Skeletal muscle satellite cell (primary cell): ENCODE results near the gene CBFA2T2.
"Not testable (repeated sequence)": the region's sequence is repeated elsewhere in the genome, so short reads cannot be mapped to it uniquely, and the experiment has no call there.

ENCODE experiments used
- H3K27me3 ChIP-seq: 2 replicates; pipeline ENCODE4 v1.7.0; 2013; ENCODE audit warnings: low read length; ENCODE audit not compliant: control insufficient read depth, insufficient read depth
- H3K36me3 ChIP-seq: 2 replicates; pipeline ENCODE4 v1.7.0; 2013; ENCODE audit warnings: mild to moderate bottlenecking, control low read depth, low read length; ENCODE audit not compliant: insufficient read depth
- H3K4me1 ChIP-seq: 2 replicates; pipeline ENCODE4 v1.7.0; 2013; ENCODE audit warnings: low read length; ENCODE audit not compliant: control insufficient read depth, insufficient read depth
- H3K4me2 ChIP-seq: 2 replicates; pipeline ENCODE4 v1.7.0; 2013; ENCODE audit warnings: mild to moderate bottlenecking, low read length
- H3K4me3 ChIP-seq: 2 replicates; pipeline ENCODE4 v1.7.0; 2013; ENCODE audit warnings: low read length
- H3K9ac ChIP-seq: 2 replicates; pipeline ENCODE4 v1.7.0; 2013; ENCODE audit warnings: mild to moderate bottlenecking, low read depth, low read length, moderate library complexity
- H3K9me3 ChIP-seq: replicated peaks from 2 replicates; pipeline ENCODE4 v1.7.0; 2013; ENCODE audit warnings: mild to moderate bottlenecking, control low read depth, low read length

The CBFA2T2 gene

DNA sequence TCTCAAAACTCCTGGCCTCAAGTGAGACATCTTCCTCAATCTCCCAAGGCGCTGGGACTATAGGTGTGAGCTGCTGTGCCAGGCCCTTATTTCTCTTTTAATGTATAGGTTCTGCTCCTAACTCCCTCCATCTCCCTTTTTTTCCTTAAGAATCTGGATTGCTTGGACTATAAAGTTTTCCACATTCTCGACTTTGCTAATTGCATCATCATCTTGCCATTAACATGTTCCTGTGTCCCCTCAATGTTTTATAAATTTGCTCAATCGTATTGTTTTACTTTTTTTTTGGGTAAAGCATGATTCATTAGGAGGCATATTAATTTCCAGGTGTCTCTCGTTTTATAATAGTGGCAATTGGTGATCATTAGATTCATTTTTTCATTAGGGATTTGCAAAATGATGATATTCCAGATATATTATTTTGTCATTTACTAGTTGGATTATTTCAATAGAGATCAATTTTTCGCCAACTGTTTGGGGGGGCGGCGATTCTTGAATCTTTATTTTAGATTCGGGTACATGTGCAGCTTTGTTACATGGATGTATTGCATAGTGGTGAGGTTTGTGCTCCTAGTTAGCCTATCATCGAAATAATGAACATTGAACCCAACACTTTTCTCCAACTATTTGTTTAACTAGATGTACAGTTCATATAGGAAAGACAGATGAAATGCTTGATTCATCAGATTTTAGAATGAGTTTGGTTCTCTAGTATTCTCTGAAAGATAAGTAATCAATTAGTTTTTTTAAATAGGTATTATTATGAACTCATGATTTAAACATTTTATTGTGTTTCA is 68.7 kb downstream of the CBFA2T2 start:
- Histone ChIP-seq H3K4me2 (no peak overlapping the region), H3K27me3 (no peaks in the 10 kb centered on the region), H3K36me3 (no peaks in the 10 kb centered on the region), H3K4me1 (peaks cover 21% of the 10 kb centered on the region), H3K4me3 (no peak overlapping the region), H3K9me3 (no peaks in the 10 kb centered on the region), H3K9ac (no peak overlapping the region)

- H3K4me2 ChIP-seq, result no peak overlapping the region
- H3K36me3 ChIP-seq, result no peaks in the 10 kb centered on the region
- H3K4me1 ChIP-seq, result peaks cover 21% of the 10 kb centered on the region
- H3K4me3 ChIP-seq, result no peak overlapping the region
- H3K9ac ChIP-seq, result no peak overlapping the region
- H3K9me3 ChIP-seq, result no peaks in the 10 kb centered on the region
- no peaks in the 10 kb centered on the region for H3K27me3 ChIP-seq
Observed at GRCh38 chr20:33559212-33559611, 69.3 kb downstream of the CBFA2T2 start.

DNA sequence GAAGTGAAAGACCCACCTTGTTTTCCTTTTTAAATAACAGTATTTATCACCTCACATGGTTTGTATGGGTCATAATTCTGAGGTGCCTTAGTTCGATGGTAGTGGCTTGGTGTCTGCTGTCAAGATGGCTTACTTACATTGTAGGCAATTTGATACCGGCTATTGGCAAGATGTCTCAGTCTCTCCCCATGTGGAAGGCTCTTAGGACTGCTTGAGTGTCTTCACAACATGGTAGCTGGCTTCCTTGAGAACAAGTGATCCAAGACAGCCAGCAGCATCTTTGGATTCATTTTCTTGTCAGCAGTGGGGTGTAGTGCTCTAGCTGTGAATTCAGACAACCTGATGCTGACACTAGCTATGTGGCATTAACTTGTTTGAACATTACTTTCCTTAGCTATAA is 70.1 kb downstream of the CBFA2T2 start:
- Histone ChIP-seq H3K4me1 (peaks cover 16% of the 10 kb centered on the region), H3K4me3 (no peak overlapping the region), H3K9ac (no peak overlapping the region), H3K4me2 (no peak overlapping the region), H3K27me3 (no peaks in the 10 kb centered on the region), H3K9me3 (no peaks in the 10 kb centered on the region), H3K36me3 (no peaks in the 10 kb centered on the region)

GRCh38 chr20:33561053-33561452 is 71.2 kb downstream of the CBFA2T2 start:
- H3K4me3 ChIP-seq, H3K4me1 ChIP-seq, H3K9ac ChIP-seq, H3K27me3 ChIP-seq, H3K4me2 ChIP-seq, H3K36me3 ChIP-seq, H3K9me3 ChIP-seq: not testable (repeated sequence)

GRCh38 chr20:33561692-33562601 is 72.1 kb downstream of the CBFA2T2 start:
- H3K4me2 ChIP-seq, result peak overlapping the region; percentile 23
- peaks cover 9% of the 10 kb centered on the region for H3K4me1 ChIP-seq
- H3K27me3 ChIP-seq, result no peaks in the 10 kb centered on the region
- H3K9ac ChIP-seq, result no peak overlapping the region
- no peaks in the 10 kb centered on the region for H3K9me3 ChIP-seq
- no peak overlapping the region for H3K4me3 ChIP-seq
- H3K36me3 ChIP-seq, result no peaks in the 10 kb centered on the region

GRCh38 chr20:33563788-33564187 is 73.9 kb downstream of the CBFA2T2 start:
- no peaks in the 10 kb centered on the region for H3K36me3 ChIP-seq
- no peak overlapping the region for H3K9ac ChIP-seq
- no peaks in the 10 kb centered on the region for H3K9me3 ChIP-seq
- H3K4me1 ChIP-seq, result peaks cover 9% of the 10 kb centered on the region
- H3K27me3 ChIP-seq, result no peaks in the 10 kb centered on the region
- H3K4me2 ChIP-seq, result no peak overlapping the region
- H3K4me3 ChIP-seq, result no peak overlapping the region

GRCh38 chr20:33566781-33567603 is 77.1 kb downstream of the CBFA2T2 start:
- Histone ChIP-seq H3K9ac (no peak overlapping the region), H3K36me3 (no peaks in the 10 kb centered on the region), H3K4me1 (peaks cover 5% of the 10 kb centered on the region), H3K4me2 (no peak overlapping the region), H3K9me3 (no peaks in the 10 kb centered on the region), H3K4me3 (no peak overlapping the region), H3K27me3 (no peaks in the 10 kb centered on the region)

DNA sequence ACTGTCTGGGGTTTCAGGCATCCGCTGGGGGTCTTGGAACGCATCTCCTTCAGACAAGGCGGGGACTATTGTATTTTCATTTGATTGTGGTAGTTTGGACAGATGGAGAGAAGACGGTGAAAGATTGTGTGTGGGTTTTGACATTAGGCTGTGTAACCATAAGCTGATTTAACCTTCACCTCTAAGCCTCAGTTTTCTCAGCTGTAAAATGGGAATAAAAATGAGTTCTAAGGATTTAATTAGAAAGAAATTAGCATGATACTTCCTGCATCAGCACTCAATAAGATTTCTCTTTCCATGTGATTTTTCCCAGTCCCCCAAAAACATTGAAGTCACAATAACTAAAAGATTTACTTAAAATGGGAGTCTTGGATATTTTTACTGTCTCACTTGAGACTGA is 78.1 kb downstream of the CBFA2T2 start:
- Histone ChIP-seq H3K9ac (no peak overlapping the region), H3K36me3 (no peaks in the 10 kb centered on the region), H3K27me3 (no peaks in the 10 kb centered on the region), H3K4me2 (no peak overlapping the region), H3K4me3 (no peak overlapping the region), H3K4me1 (no peaks in the 10 kb centered on the region), H3K9me3 (no peaks in the 10 kb centered on the region)

- Histone ChIP-seq H3K27me3 (no peaks in the 10 kb centered on the region), H3K9ac (no peak overlapping the region), H3K9me3 (no peaks in the 10 kb centered on the region), H3K4me2 (no peak overlapping the region), H3K4me1 (no peaks in the 10 kb centered on the region), H3K36me3 (no peaks in the 10 kb centered on the region), H3K4me3 (no peak overlapping the region)
Observed at GRCh38 chr20:33568378-33568777, 78.5 kb downstream of the CBFA2T2 start.

DNA sequence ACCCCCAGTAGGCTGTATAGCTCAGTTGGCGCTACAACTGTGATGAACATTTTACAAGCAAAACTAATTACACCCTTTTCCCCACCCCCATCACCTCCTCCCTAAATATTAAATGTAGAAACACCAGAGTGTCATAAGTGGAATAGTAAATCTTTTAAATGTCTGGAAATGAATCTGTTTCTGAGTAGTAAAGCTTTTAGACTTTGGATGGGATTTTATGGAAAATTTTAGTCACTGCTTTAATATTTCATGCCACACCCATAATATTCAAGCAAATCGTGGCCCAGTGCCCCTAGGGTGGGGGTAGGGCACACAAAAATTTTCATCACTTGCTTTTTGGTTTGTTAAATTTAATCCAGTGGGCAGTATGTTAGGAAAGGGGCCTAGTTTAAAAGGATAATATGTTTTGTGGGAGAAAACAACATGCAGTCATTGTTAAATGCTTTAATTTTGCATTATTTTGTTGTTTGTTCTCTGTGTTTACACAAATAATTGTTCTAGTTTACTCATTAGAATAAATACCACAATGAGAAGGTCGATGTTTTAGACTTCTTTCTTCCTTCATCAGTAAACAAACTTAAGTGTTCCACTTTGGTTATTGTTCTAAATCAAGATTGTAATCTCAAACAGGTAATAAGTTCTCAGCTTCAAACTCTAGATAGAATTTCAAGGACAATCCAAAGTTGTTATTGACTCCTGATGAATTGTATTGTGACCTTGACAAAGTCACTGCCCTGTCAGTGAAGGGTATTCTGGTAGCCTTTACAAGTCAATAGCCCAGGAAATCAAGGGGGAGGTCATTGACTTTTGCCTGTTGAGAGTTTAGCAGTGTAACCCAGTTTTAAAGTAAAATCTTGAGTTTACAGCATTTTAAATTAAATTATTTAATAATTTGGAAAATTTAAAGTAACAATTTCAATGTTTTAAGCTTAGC is 79.2 kb downstream of the CBFA2T2 start:
- no peaks in the 10 kb centered on the region for H3K4me1 ChIP-seq
- H3K4me2 ChIP-seq, result no peak overlapping the region
- H3K4me3 ChIP-seq, result no peak overlapping the region
- H3K36me3 ChIP-seq, result no peaks in the 10 kb centered on the region
- H3K27me3 ChIP-seq, result no peaks in the 10 kb centered on the region
- H3K9ac ChIP-seq, result no peak overlapping the region
- H3K9me3 ChIP-seq, result no peaks in the 10 kb centered on the region
